ENCODE results near the gene SERPINA1.
"Not testable (repeated sequence)": the region's sequence is repeated elsewhere in the genome, so short reads cannot be mapped to it uniquely, and the experiment has no call there.

SERPINA1 gene

GRCh38 chr14:94356379-94357056 lies 31.9 kb downstream of the SERPINA1 start:
- Histone ChIP-seq H3K36me3 (ENCODE audit: control insufficient read depth, insufficient read depth, low read length) (no peaks in the 10 kb centered on the region), H3K9me3 (ENCODE audit: control insufficient read depth, insufficient read depth, low read depth, low read length) (peaks cover 5% of the 10 kb centered on the region), H3K9ac (ENCODE audit: low read length) (no peak overlapping the region), H3K4me3 (ENCODE audit: low read depth, low read length) (no peak overlapping the region), H3K4me1 (ENCODE audit: control insufficient read depth, insufficient read depth, low read length) (0 out of 2 replicates have a peak, but pooled peaks cover 3% of the 10 kb centered on the region), H3K27ac (ENCODE audit: low read depth, low read length) (no peak overlapping the region), H3K27me3 (ENCODE audit: control insufficient read depth, insufficient read depth, low read length) (no peaks in the 10 kb centered on the region)

GRCh38 chr14:94355191-94355794 lies 33.1 kb downstream of the SERPINA1 start:
- Histone ChIP-seq H3K27ac (ENCODE audit: low read depth, low read length) (no peak overlapping the region), H3K27me3 (ENCODE audit: control insufficient read depth, insufficient read depth, low read length) (no peaks in the 10 kb centered on the region), H3K36me3 (ENCODE audit: control insufficient read depth, insufficient read depth, low read length) (no peaks in the 10 kb centered on the region), H3K9me3 (ENCODE audit: control insufficient read depth, insufficient read depth, low read depth, low read length) (peaks cover 5% of the 10 kb centered on the region), H3K4me3 (ENCODE audit: low read depth, low read length) (no peak overlapping the region), H3K4me1 (ENCODE audit: control insufficient read depth, insufficient read depth, low read length) (0 out of 2 replicates have a peak, but pooled peaks cover 3% of the 10 kb centered on the region), H3K9ac (ENCODE audit: low read length) (no peak overlapping the region)

GRCh38 chr14:94354638-94355185 lies 33.7 kb downstream of the SERPINA1 start:
- H3K27ac ChIP-seq (ENCODE audit: low read depth, low read length), result no peak overlapping the region
- no peaks in the 10 kb centered on the region for H3K36me3 ChIP-seq (ENCODE audit: control insufficient read depth, insufficient read depth, low read length)
- no peaks in the 10 kb centered on the region for H3K27me3 ChIP-seq (ENCODE audit: control insufficient read depth, insufficient read depth, low read length)
- 0 out of 2 replicates have a peak, but pooled peaks cover 3% of the 10 kb centered on the region for H3K4me1 ChIP-seq (ENCODE audit: control insufficient read depth, insufficient read depth, low read length)
- no peak overlapping the region for H3K4me3 ChIP-seq (ENCODE audit: low read depth, low read length)
- peaks cover 5% of the 10 kb centered on the region for H3K9me3 ChIP-seq (ENCODE audit: control insufficient read depth, insufficient read depth, low read depth, low read length)
- H3K9ac ChIP-seq (ENCODE audit: low read length), result no peak overlapping the region

GRCh38 chr14:94354190-94354589 lies 34.2 kb downstream of the SERPINA1 start:
- H3K27ac ChIP-seq (ENCODE audit: low read depth, low read length); H3K9me3 ChIP-seq (ENCODE audit: control insufficient read depth, insufficient read depth, low read depth, low read length); H3K4me1 ChIP-seq (ENCODE audit: control insufficient read depth, insufficient read depth, low read length); H3K9ac ChIP-seq (ENCODE audit: low read length); H3K36me3 ChIP-seq (ENCODE audit: control insufficient read depth, insufficient read depth, low read length); H3K27me3 ChIP-seq (ENCODE audit: control insufficient read depth, insufficient read depth, low read length); H3K4me3 ChIP-seq (ENCODE audit: low read depth, low read length): not testable (repeated sequence)

GRCh38 chr14:94349276-94349675 lies 39.1 kb downstream of the SERPINA1 start:
- no peaks in the 10 kb centered on the region for H3K36me3 ChIP-seq (ENCODE audit: control insufficient read depth, insufficient read depth, low read length)
- H3K9me3 ChIP-seq (ENCODE audit: control insufficient read depth, insufficient read depth, low read depth, low read length), result peaks cover 5% of the 10 kb centered on the region
- H3K9ac ChIP-seq (ENCODE audit: low read length), result no peak overlapping the region
- H3K4me3 ChIP-seq (ENCODE audit: low read depth, low read length), result no peak overlapping the region
- H3K27me3 ChIP-seq (ENCODE audit: control insufficient read depth, insufficient read depth, low read length), result no peaks in the 10 kb centered on the region
- H3K4me1 ChIP-seq (ENCODE audit: control insufficient read depth, insufficient read depth, low read length), result no peaks in the 10 kb centered on the region
- no peak overlapping the region for H3K27ac ChIP-seq (ENCODE audit: low read depth, low read length)

- H3K9ac ChIP-seq (ENCODE audit: low read length), result no peak overlapping the region
- peaks cover 5% of the 10 kb centered on the region for H3K9me3 ChIP-seq (ENCODE audit: control insufficient read depth, insufficient read depth, low read depth, low read length)
- no peaks in the 10 kb centered on the region for H3K27me3 ChIP-seq (ENCODE audit: control insufficient read depth, insufficient read depth, low read length)
- H3K36me3 ChIP-seq (ENCODE audit: control insufficient read depth, insufficient read depth, low read length), result no peaks in the 10 kb centered on the region
- no peak overlapping the region for H3K4me3 ChIP-seq (ENCODE audit: low read depth, low read length)
- H3K27ac ChIP-seq (ENCODE audit: low read depth, low read length), result no peak overlapping the region
- H3K4me1 ChIP-seq (ENCODE audit: control insufficient read depth, insufficient read depth, low read length), result no peaks in the 10 kb centered on the region
Observed at GRCh38 chr14:94348836-94349235, 39.6 kb downstream of the SERPINA1 start.

- Histone ChIP-seq H3K4me1 (ENCODE audit: control insufficient read depth, insufficient read depth, low read length) (no peaks in the 10 kb centered on the region), H3K36me3 (ENCODE audit: control insufficient read depth, insufficient read depth, low read length) (no peaks in the 10 kb centered on the region), H3K27ac (ENCODE audit: low read depth, low read length) (no peak overlapping the region), H3K27me3 (ENCODE audit: control insufficient read depth, insufficient read depth, low read length) (no peaks in the 10 kb centered on the region), H3K4me3 (ENCODE audit: low read depth, low read length) (no peak overlapping the region), H3K9me3 (ENCODE audit: control insufficient read depth, insufficient read depth, low read depth, low read length) (no peaks in the 10 kb centered on the region), H3K9ac (ENCODE audit: low read length) (no peak overlapping the region)
Observed at GRCh38 chr14:94346841-94347240, 41.6 kb downstream of the SERPINA1 start.

- not testable (repeated sequence) for H3K4me3 ChIP-seq (ENCODE audit: low read depth, low read length); H3K27me3 ChIP-seq (ENCODE audit: control insufficient read depth, insufficient read depth, low read length); H3K4me1 ChIP-seq (ENCODE audit: control insufficient read depth, insufficient read depth, low read length); H3K9ac ChIP-seq (ENCODE audit: low read length); H3K36me3 ChIP-seq (ENCODE audit: control insufficient read depth, insufficient read depth, low read length); H3K27ac ChIP-seq (ENCODE audit: low read depth, low read length); H3K9me3 ChIP-seq (ENCODE audit: control insufficient read depth, insufficient read depth, low read depth, low read length)
Observed at GRCh38 chr14:94346065-94346786, 42.2 kb downstream of the SERPINA1 start.

DNA sequence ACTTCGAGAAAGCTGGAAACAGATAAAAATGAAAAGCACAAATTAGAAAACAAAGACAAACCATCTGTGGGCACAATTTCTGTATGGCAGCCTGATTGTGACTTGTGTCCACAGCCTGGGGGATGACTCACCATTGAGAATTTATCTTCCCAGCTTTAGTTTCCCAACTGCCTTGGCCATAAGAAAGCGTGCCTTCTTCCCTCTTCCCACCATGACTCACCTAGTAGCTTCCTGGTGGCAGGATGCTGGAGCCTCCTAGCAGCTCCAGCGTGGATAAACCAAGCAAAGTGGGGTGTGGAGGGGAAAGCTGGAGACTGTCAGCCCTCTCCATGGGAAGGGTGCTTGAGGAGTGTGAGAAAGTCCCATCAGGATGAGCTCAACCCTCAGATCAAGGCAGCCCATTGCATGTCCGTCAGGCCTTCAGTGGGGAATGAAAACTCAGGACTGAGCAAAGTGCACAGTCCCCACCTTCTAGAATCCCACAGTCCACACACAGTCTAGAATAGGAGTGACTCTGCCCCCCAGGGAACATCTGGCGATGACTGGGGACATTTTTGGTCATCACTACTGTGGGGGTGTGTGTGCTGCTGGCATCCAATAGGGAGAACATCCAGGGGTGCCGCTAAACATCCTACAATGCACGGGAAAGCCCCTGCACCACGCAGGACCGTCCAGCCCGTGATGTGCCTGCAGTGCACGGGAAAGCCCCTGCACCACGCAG lies 42.9 kb downstream of the SERPINA1 start:
- Histone ChIP-seq H3K27ac (ENCODE audit: low read depth, low read length) (no peak overlapping the region), H3K9me3 (ENCODE audit: control insufficient read depth, insufficient read depth, low read depth, low read length) (no peaks in the 10 kb centered on the region), H3K4me3 (ENCODE audit: low read depth, low read length) (no peak overlapping the region), H3K9ac (ENCODE audit: low read length) (no peak overlapping the region), H3K27me3 (ENCODE audit: control insufficient read depth, insufficient read depth, low read length) (no peaks in the 10 kb centered on the region), H3K36me3 (ENCODE audit: control insufficient read depth, insufficient read depth, low read length) (no peaks in the 10 kb centered on the region), H3K4me1 (ENCODE audit: control insufficient read depth, insufficient read depth, low read length) (no peaks in the 10 kb centered on the region)

GRCh38 chr14:94344389-94344788 lies 44.0 kb downstream of the SERPINA1 start:
- Histone ChIP-seq H3K9ac (ENCODE audit: low read length) (no peak overlapping the region), H3K27me3 (ENCODE audit: control insufficient read depth, insufficient read depth, low read length) (no peaks in the 10 kb centered on the region), H3K27ac (ENCODE audit: low read depth, low read length) (no peak overlapping the region), H3K36me3 (ENCODE audit: control insufficient read depth, insufficient read depth, low read length) (no peaks in the 10 kb centered on the region), H3K4me3 (ENCODE audit: low read depth, low read length) (no peak overlapping the region), H3K4me1 (ENCODE audit: control insufficient read depth, insufficient read depth, low read length) (no peaks in the 10 kb centered on the region), H3K9me3 (ENCODE audit: control insufficient read depth, insufficient read depth, low read depth, low read length) (no peaks in the 10 kb centered on the region)

All from HUES6 (cell line).